DMS79 (cell line): Measurements from ENCODE around the gene EMC10.
"Not testable (repeated sequence)": the region's sequence is repeated elsewhere in the genome, so short reads cannot be mapped to it uniquely, and the experiment has no call there.

ENCODE experiments used
- DNase-seq: peaks from one replicate; lab custom pipeline; 2025; lab: John Stamatoyannopoulos, UW

Gene EMC10

GRCh38 chr19:50476224-50476906 lies at the start of gene EMC10, which contains the start of gene GARIN5A:
EMC10 (plus strand) TSS chr19:50476507; CDS start chr19:50476545, 38 bp downstream.
GARIN5A (minus strand) TSS chr19:50476848; CDS start chr19:50476388, 460 bp downstream.
- peak; percentile 90 for DNase-seq

GRCh38 chr19:50427318-50427925 lies 48.9 kb upstream of the EMC10 start:
- no peak for DNase-seq

GRCh38 chr19:50427997-50428425 lies 48.3 kb upstream of the EMC10 start:
- no peak for DNase-seq

GRCh38 chr19:50428772-50429463 lies 47.4 kb upstream of the EMC10 start:
- no peak for DNase-seq

- no peak for DNase-seq
Observed at GRCh38 chr19:50430888-50431342, 45.4 kb upstream of the EMC10 start.

- peak; percentile 55 for DNase-seq
Observed at GRCh38 chr19:50431343-50432220, 44.7 kb upstream of the EMC10 start.

- no peak for DNase-seq
Observed at GRCh38 chr19:50432221-50433028, 43.9 kb upstream of the EMC10 start, which contains the start of gene MYBPC2. MYBPC2 (plus strand) TSS chr19:50432892; CDS start chr19:50432954, 62 bp downstream.

- DNase-seq: no peak
Observed at GRCh38 chr19:50433201-50434180, 42.8 kb upstream of the EMC10 start.

GRCh38 chr19:50434525-50434924 lies 41.8 kb upstream of the EMC10 start:
- DNase-seq: no peak

GRCh38 chr19:50435221-50435620 lies 41.1 kb upstream of the EMC10 start:
- no peak for DNase-seq

- no peak for DNase-seq
Observed at GRCh38 chr19:50435627-50436026, 40.7 kb upstream of the EMC10 start.

GRCh38 chr19:50437862-50438449 lies 38.4 kb upstream of the EMC10 start:
- DNase-seq: no peak

GRCh38 chr19:50439130-50439529 lies 37.2 kb upstream of the EMC10 start:
- not testable (repeated sequence) for DNase-seq

- DNase-seq: no peak
Observed at GRCh38 chr19:50444059-50444458, 32.2 kb upstream of the EMC10 start.

- no peak for DNase-seq
Observed at GRCh38 chr19:50447053-50447452, 29.3 kb upstream of the EMC10 start.

- DNase-seq: no peak
Observed at GRCh38 chr19:50447750-50448149, 28.6 kb upstream of the EMC10 start.

- DNase-seq: no peak
Observed at GRCh38 chr19:50449236-50449899, 26.9 kb upstream of the EMC10 start.

GRCh38 chr19:50450369-50451222 lies 25.7 kb upstream of the EMC10 start:
- DNase-seq: no peak
